ENCODE data around the gene PARP15. TPM values are rescaled to one million over a fixed set of nuclear protein-coding genes. Genes with fewer than 3 reads are reported as not detected.

The PARP15 gene
- total and polyA plus RNA-seq, 2 donors (not counting 3 experiments of a cell fraction or from before 2014, with no cell fraction given) = 0.81 to 1.4 TPM

GRCh38 chr3:122661633-122662032 lies 84.2 kb downstream of the PARP15 start:
- H3K79me2 ChIP-seq (ENCODE audit: control insufficient read depth, insufficient read depth, low read length) = no peaks in the 10 kb centered on the region
- peaks cover 8 to 12% of the 10 kb centered on the region in 2 experiments for H3K27me3 ChIP-seq (ENCODE audit: control insufficient read depth in 2 of 2, insufficient read depth in 2 of 2, low read length in 2 of 2)
- intact Hi-C loops (cut with micrococcal nuclease) = no loop called here
- H3K4me2 ChIP-seq (ENCODE audit: insufficient read depth, low read length) = no peak overlapping the region
- TF ChIP-seq POLR2AphosphoS5 (IDR thresholded peaks at IDR 0.05; ENCODE audit: insufficient read depth, low read depth, low read length) (no peak), JUN (IDR thresholded peaks at IDR 0.05; ENCODE audit: borderline replicate concordance, insufficient read depth, insufficient read length, low read depth) (no peak), GATA2 (IDR thresholded peaks at IDR 0.05; ENCODE audit: insufficient read depth, insufficient read length, low read depth, low read length) (no peak), CTCF (IDR thresholded peaks at IDR 0.05; ENCODE audit: extremely low read depth in 1 of 2, insufficient read depth in 1 of 2, low read depth in 1 of 2, low read length in 2 of 2) (no peak)
- POLR2A ChIA-PET = no interaction called here
- H3K36me3 ChIP-seq (ENCODE audit: control insufficient read depth in 2 of 2, extremely low read depth in 1 of 2, insufficient read depth in 2 of 2, low read length in 2 of 2) = no peaks in the 10 kb centered on the region
- CTCF ChIA-PET = no interaction called here
- no peaks in the 10 kb centered on the region for H3K9me1 ChIP-seq (replicated peaks; ENCODE audit: control insufficient read depth, extremely low read depth, insufficient read depth, low read length)
- no peak overlapping the region for H2AFZ ChIP-seq (ENCODE audit: low read depth, low read length)
- FAIRE-seq (no peak), DNase-seq (ENCODE audit: low read depth, low spot score) (no peak)
- no peaks in the 10 kb centered on the region for H3K9me3 ChIP-seq (replicated peaks; ENCODE audit: control insufficient read depth, insufficient read depth, low read length)
- dilution Hi-C loops (cut with MboI; ENCODE audit: extremely low pct_ligation_motif_present, low sequenced_read_pairs) = no loop called here
- no peak overlapping the region for H3K9ac ChIP-seq (replicated peaks; ENCODE audit: extremely low read depth, insufficient read depth, low read length)
- H3K4me3 ChIP-seq (replicated peaks in 1 of 3; ENCODE audit: insufficient read depth in 1 of 3, low read depth in 1 of 3, low read length in 3 of 3) = no peak overlapping the region
- no peaks in the 10 kb centered on the region for H4K20me1 ChIP-seq (replicated peaks; ENCODE audit: control insufficient read depth, extremely low read depth, insufficient read depth, low read length)
- BruUV-seq (replicated peaks) = no TSS peak
- no peak overlapping the region for H3K27ac ChIP-seq (ENCODE audit: insufficient read depth, low read depth, low read length)
- no peaks in the 10 kb centered on the region for H3K4me1 ChIP-seq (ENCODE audit: control insufficient read depth, extremely low read depth, insufficient read depth, low read length)

- BruUV-seq (replicated peaks) = no TSS peak
- DNase-seq (ENCODE audit: low read depth, low spot score) (no peak), FAIRE-seq (no peak)
- CTCF ChIA-PET = interaction anchor here (0.8 to 1.0 kb wide), 2 partner anchors 16 to 22 kb away, joined by 3 read pairs; no protein-coding TSS in a partner anchor
- Histone ChIP-seq H3K9me3 (replicated peaks; ENCODE audit: control insufficient read depth, insufficient read depth, low read length) (no peaks in the 10 kb centered on the region), H4K20me1 (replicated peaks; ENCODE audit: control insufficient read depth, extremely low read depth, insufficient read depth, low read length) (no peaks in the 10 kb centered on the region), H3K27ac (ENCODE audit: insufficient read depth, low read depth, low read length) (no peak overlapping the region), H3K4me3 (replicated peaks in 1 of 3; ENCODE audit: insufficient read depth in 1 of 3, low read depth in 1 of 3, low read length in 3 of 3) (no peak overlapping the region), H3K79me2 (ENCODE audit: control insufficient read depth, insufficient read depth, low read length) (no peaks in the 10 kb centered on the region), H3K36me3 (ENCODE audit: control insufficient read depth in 2 of 2, extremely low read depth in 1 of 2, insufficient read depth in 2 of 2, low read length in 2 of 2) (no peaks in the 10 kb centered on the region), H3K4me1 (ENCODE audit: control insufficient read depth, extremely low read depth, insufficient read depth, low read length) (no peaks in the 10 kb centered on the region), H3K4me2 (ENCODE audit: insufficient read depth, low read length) (no peak overlapping the region), H2AFZ (ENCODE audit: low read depth, low read length) (no peak overlapping the region), H3K27me3 (ENCODE audit: control insufficient read depth in 2 of 2, insufficient read depth in 2 of 2, low read length in 2 of 2) (peaks cover 8 to 12% of the 10 kb centered on the region in 2 experiments), H3K9ac (replicated peaks; ENCODE audit: extremely low read depth, insufficient read depth, low read length) (no peak overlapping the region), H3K9me1 (replicated peaks; ENCODE audit: control insufficient read depth, extremely low read depth, insufficient read depth, low read length) (no peaks in the 10 kb centered on the region)
- dilution Hi-C loops (cut with MboI; ENCODE audit: extremely low pct_ligation_motif_present, low sequenced_read_pairs) = no loop called here
- TF ChIP-seq MAX (IDR thresholded peaks at IDR 0.05; ENCODE audit: insufficient read depth, insufficient read length) (no peak), EZH2 (IDR thresholded peaks at IDR 0.05; ENCODE audit: borderline replicate concordance, low read depth, low read length, severe bottlenecking) (no peak), FOS (IDR thresholded peaks at IDR 0.05; ENCODE audit: borderline replicate concordance, insufficient read depth, low read length) (no peak), POLR2A (IDR thresholded peaks at IDR 0.05; ENCODE audit: low read depth, low read length) (no peak)
- intact Hi-C loops (cut with micrococcal nuclease) = no loop called here
- POLR2A ChIA-PET = no interaction called here
These were observed 85.1 kb downstream of the PARP15 start for GRCh38 chr3:122662505-122662904.

Measured in endothelial cell of umbilical vein (primary cell).